Neuronal stem cell (in vitro differentiated cells): Measurements from ENCODE around the gene ATCAY.

Experiments
- DNase-seq: peaks from one replicate; pipeline ENCODE4 v3.0.0-alpha.2; 2013; ENCODE audit warnings: low spot score
- H2AFZ ChIP-seq: one replicate; pipeline ENCODE4 v1.6.1; 2013; ENCODE audit warnings: mild to moderate bottlenecking, low read length, inconsistent platforms
- H2AK5ac ChIP-seq: 2 replicates; pipeline ENCODE4 v1.6.1; 2013; ENCODE audit warnings: low read depth, mild to moderate bottlenecking, inconsistent platforms, low read length, moderate library complexity, mixed read lengths
- H2BK120ac ChIP-seq: 2 replicates; pipeline ENCODE4 v1.6.1; 2013; ENCODE audit warnings: low read depth, mild to moderate bottlenecking, inconsistent platforms, low read length, moderate library complexity, mixed read lengths
- H2BK12ac ChIP-seq: one replicate; pipeline ENCODE4 v1.6.1; 2013; ENCODE audit warnings: low read length, inconsistent platforms
- H2BK15ac ChIP-seq: 2 replicates; pipeline ENCODE4 v1.6.1; 2013; ENCODE audit warnings: mild to moderate bottlenecking, low read length, inconsistent platforms, mixed read lengths
- H2BK5ac ChIP-seq: one replicate; pipeline ENCODE4 v1.6.1; 2013; ENCODE audit warnings: inconsistent platforms, mild to moderate bottlenecking, low read length, moderate library complexity
- H3K14ac ChIP-seq: one replicate; pipeline ENCODE4 v1.6.1; 2013; ENCODE audit warnings: low read length, inconsistent platforms
- H3K18ac ChIP-seq: 2 replicates; pipeline ENCODE4 v1.6.1; 2013; ENCODE audit warnings: low read length, inconsistent platforms
- H3K23ac ChIP-seq: 2 replicates; pipeline ENCODE4 v1.6.1; 2013; ENCODE audit warnings: low read depth, mild to moderate bottlenecking, mixed read lengths, low read length, inconsistent platforms; ENCODE audit not compliant: poor library complexity
- H3K27ac ChIP-seq: replicated peaks from 3 replicates; pipeline ENCODE4 v1.5.1; 2013; ENCODE audit warnings: low read length, inconsistent platforms
- H3K27me3 ChIP-seq, 3 experiments: 2 replicates each; pipeline ENCODE4 v1.6.1; 2013; ENCODE audit warnings: low read length in 3 of 3, mild to moderate bottlenecking in 2 of 3, inconsistent platforms in 1 of 3, low read depth in 1 of 3, mixed read lengths in 1 of 3, moderate library complexity in 1 of 3; ENCODE audit not compliant: control insufficient read depth in 3 of 3, insufficient read depth in 3 of 3
- H3K36me3 ChIP-seq, 2 donors: replicated peaks in 1 of 2; 2 replicates each; pipeline ENCODE4 v1.6.1; 2013; ENCODE audit warnings: low read length in 2 of 2; ENCODE audit not compliant: control insufficient read depth in 2 of 2, insufficient read depth in 2 of 2
- H3K4ac ChIP-seq: 2 replicates; pipeline ENCODE4 v1.6.1; 2013; ENCODE audit warnings: inconsistent platforms, mild to moderate bottlenecking, low read length, moderate library complexity
- H3K4me1 ChIP-seq, 2 donors: 1 replicate in 1 of 2; 2 replicates in 1 of 2; pipeline ENCODE4 v1.6.1; 2013; ENCODE audit warnings: low read length in 2 of 2, low read depth in 1 of 2; ENCODE audit not compliant: control insufficient read depth in 2 of 2, insufficient read depth in 1 of 2
- H3K4me2 ChIP-seq: one replicate; pipeline ENCODE4 v1.6.1; 2013; ENCODE audit warnings: mild to moderate bottlenecking, low read length, inconsistent platforms; ENCODE audit not compliant: insufficient read depth, poor library complexity, severe bottlenecking
- H3K4me3 ChIP-seq, 2 donors: 2 replicates each; pipeline ENCODE4 v1.5.1; 2013; ENCODE audit warnings: low read length in 2 of 2, mild to moderate bottlenecking in 2 of 2, inconsistent platforms in 1 of 2, moderate library complexity in 1 of 2
- H3K79me1 ChIP-seq: one replicate; pipeline ENCODE4 v1.6.1; 2013; ENCODE audit warnings: low read depth, mild to moderate bottlenecking, inconsistent platforms, low read length, moderate library complexity
- H3K9ac ChIP-seq: one replicate; pipeline ENCODE4 v1.6.1; 2013; ENCODE audit warnings: mild to moderate bottlenecking, low read depth, low read length, inconsistent platforms; ENCODE audit not compliant: poor library complexity
- H3K9me3 ChIP-seq, 2 donors: replicated peaks in 1 of 2; 2 replicates each; pipeline versions ENCODE3 to v1.6.1; 2013; ENCODE audit warnings: low read length in 2 of 2, mild to moderate bottlenecking in 2 of 2, inconsistent platforms in 1 of 2, low read depth in 1 of 2, mixed read lengths in 1 of 2, moderate library complexity in 1 of 2; ENCODE audit not compliant: control insufficient read depth in 2 of 2, insufficient read depth in 1 of 2
- H4K8ac ChIP-seq: one replicate; pipeline ENCODE4 v1.6.1; 2013; ENCODE audit warnings: low read depth, mild to moderate bottlenecking, inconsistent platforms, low read length, moderate library complexity
- H4K91ac ChIP-seq: one replicate; pipeline ENCODE4 v1.6.1; 2013; ENCODE audit warnings: low read length, low read depth, mild to moderate bottlenecking, inconsistent platforms; ENCODE audit not compliant: poor library complexity
- WGBS, 2 donors: extraction: QIAGEN DNeasy Blood & Tissue Kit; methylation state at CpG; one replicate each; pipeline ENCODE4 v1.1.7; 2013; ENCODE audit warnings: missing lambda C conversion rate in 2 of 2, mixed read lengths in 1 of 2; ENCODE audit not compliant: insufficient read length in 2 of 2, insufficient replicate concordance in 1 of 2; ENCODE audit errors: extremely low coverage in 2 of 2; 5-methylcytosine and 5-hydroxymethylcytosine counted together

Gene ATCAY

DNA sequence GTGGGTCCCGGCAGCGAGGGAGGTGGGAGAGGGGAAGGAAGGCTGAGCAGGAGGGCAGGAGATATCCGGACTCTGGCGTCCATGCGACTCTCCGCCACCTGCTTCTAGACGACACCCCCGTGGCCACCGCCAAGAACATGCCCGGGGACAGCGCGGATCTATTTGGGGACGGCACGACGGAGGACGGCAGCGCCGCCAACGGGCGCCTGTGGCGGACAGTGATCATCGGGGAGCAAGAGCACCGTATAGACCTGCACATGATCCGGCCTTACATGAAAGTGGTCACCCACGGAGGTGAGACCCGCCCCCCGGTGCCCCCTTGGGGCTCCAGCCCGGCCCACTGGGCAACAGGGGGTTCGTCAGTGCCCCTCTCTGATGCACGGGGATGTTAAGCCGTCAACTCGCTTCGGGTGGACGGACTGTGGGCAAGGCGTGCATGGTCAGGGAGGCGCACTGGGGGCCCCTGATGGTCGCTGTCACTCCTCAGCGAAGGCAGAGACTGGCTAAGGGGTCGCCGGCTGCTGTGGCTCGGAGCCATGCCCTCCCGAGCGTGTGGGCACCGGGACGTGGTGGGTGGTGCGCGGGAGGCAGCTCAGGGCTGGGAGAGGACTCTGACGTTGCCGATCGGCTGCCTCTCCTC, 27.3 kb downstream of the ATCAY start:
- Histone ChIP-seq H2BK5ac (peak overlapping the region; percentile 24), H3K79me1 (no peaks in the 10 kb centered on the region)

DNA sequence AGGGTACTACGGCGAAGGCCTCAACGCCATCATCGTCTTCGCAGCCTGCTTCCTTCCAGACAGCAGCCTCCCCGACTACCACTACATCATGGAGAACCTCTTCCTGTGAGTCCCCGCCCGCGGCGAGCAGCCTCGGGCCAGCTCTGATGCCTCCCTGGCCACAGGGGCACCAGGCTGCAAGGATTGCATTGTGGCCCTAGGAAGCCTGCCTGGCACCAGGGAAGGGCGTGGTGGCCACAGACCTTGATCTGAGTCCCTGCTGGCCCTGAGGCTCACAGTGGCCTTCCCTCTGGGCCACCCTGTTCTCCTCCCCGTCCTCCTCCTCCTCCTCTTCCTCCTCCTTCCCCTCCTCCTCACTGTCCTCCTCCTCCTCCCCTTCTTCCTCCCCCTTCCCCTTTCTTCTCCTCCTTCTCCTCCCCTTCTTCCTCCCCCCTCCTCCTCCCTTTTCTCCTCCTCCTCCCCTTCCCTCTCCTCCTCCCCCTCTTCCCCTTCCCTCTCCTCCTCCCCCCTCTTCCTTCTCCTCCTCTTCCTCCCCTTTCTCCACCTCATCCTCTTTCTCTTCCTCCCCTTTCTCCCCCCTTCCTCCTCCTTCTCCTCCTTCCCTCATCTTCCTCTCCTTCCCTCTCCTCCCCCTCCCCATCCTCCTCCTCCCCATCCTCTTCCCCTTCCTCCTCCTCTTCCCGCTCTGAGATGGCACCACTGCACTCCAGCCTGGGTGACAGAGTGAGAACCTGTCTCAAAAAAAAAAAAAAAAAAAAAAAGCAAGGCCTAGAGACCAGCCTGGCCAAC, 28.0 kb downstream of the ATCAY start:
- no peak overlapping the region for H2BK120ac ChIP-seq
- no CpG with 5 or more reads among the region's 14 CpGs for WGBS, 2 donors
- no peak overlapping the region for H3K27ac ChIP-seq
- H3K4me1 ChIP-seq, result no peaks in the 10 kb centered on the region
- H3K14ac ChIP-seq, result no peak overlapping the region
- DNase-seq, result no peak
- peaks cover 14 to 15% of the 10 kb centered on the region in 2 donors for H3K9me3 ChIP-seq
- H3K27me3 ChIP-seq, result no peaks in the 10 kb centered on the region
- no peak overlapping the region for H4K8ac ChIP-seq
- H3K4ac ChIP-seq, result no peak overlapping the region
- H3K18ac ChIP-seq, result no peak overlapping the region
- H2BK5ac ChIP-seq, result no peak overlapping the region
- H3K4me3 ChIP-seq, result no peak overlapping the region
- peak overlapping the region; percentile 85 for H3K23ac ChIP-seq
- H3K4me2 ChIP-seq, result no peak overlapping the region
- no peaks in the 10 kb centered on the region for H3K79me1 ChIP-seq
- peak overlapping the region; percentile 60 for H3K9ac ChIP-seq
- no peak overlapping the region for H2AFZ ChIP-seq
- H2BK12ac ChIP-seq, result no peak overlapping the region
- H2BK15ac ChIP-seq, result no peak overlapping the region
- no peak overlapping the region for H4K91ac ChIP-seq
- no peak overlapping the region for H2AK5ac ChIP-seq
- H3K36me3 ChIP-seq, result peaks cover 30% of the 10 kb centered on the region in 2 donors

More for the DNA sequence above, 27.3 kb downstream of the ATCAY start:
- DNase-seq, result no peak
- peaks cover 30 to 32% of the 10 kb centered on the region in 2 donors for H3K36me3 ChIP-seq
- no peak overlapping the region for H4K8ac ChIP-seq
- no peak overlapping the region for H2BK15ac ChIP-seq
- peak overlapping the region; percentile 85 for H3K23ac ChIP-seq
- no CpG with 5 or more reads among the region's 50 CpGs for whole genome bisulfite sequencing, 2 donors
- no peak overlapping the region for H4K91ac ChIP-seq
- H3K9me3 ChIP-seq, result peaks cover 14 to 15% of the 10 kb centered on the region in 2 donors
- H3K9ac ChIP-seq, result no peak overlapping the region
- peak overlapping the region; percentile 38 for H3K14ac ChIP-seq
- no peak overlapping the region for H2AFZ ChIP-seq
- no peak overlapping the region for H2BK120ac ChIP-seq
- H3K4me2 ChIP-seq, result no peak overlapping the region
- no peaks in the 10 kb centered on the region for H3K27me3 ChIP-seq
- H3K18ac ChIP-seq, result no peak overlapping the region
- no peak overlapping the region for H3K4ac ChIP-seq
- H2BK12ac ChIP-seq, result no peak overlapping the region
- H2AK5ac ChIP-seq, result peak overlapping the region; percentile 37
- no peaks in the 10 kb centered on the region for H3K4me1 ChIP-seq
- H3K4me3 ChIP-seq, result no peak overlapping the region
- no peak overlapping the region for H3K27ac ChIP-seq

DNA sequence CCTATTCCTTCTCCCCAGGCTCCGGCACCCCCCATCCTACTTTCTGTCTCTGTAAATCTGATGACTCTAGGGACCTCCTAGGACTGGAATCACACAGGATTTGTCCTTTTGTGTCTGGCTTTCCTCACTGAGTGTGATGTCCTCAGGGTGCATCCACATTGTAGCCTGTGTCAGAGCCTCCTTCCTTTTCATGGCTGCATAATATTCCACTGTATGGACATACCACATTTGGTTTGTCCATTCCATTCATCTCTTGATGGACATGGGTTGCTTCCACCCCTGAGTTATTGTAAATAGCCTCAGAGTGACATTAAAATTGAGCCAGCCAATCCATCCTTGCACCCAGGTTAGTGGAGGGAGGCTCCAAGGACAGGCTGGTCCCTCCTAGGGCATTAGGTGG, 29.6 kb downstream of the ATCAY start:
- no peak overlapping the region for H2BK5ac ChIP-seq
- H2BK12ac ChIP-seq, result no peak overlapping the region
- H4K91ac ChIP-seq, result no peak overlapping the region
- no peak for DNase-seq
- no peak overlapping the region for H4K8ac ChIP-seq
- no peak overlapping the region for H3K4me2 ChIP-seq
- WGBS, 2 donors, result no CpG with 5 or more reads among the region's 1 CpG
- H3K4ac ChIP-seq, result no peak overlapping the region
- H2BK120ac ChIP-seq, result no peak overlapping the region
- H3K36me3 ChIP-seq, result peaks cover 30% of the 10 kb centered on the region in 2 donors
- no peak overlapping the region for H3K9ac ChIP-seq
- no peaks in the 10 kb centered on the region for H3K79me1 ChIP-seq
- H3K27ac ChIP-seq, result no peak overlapping the region
- H3K9me3 ChIP-seq, result peaks cover 14 to 15% of the 10 kb centered on the region in 2 donors
- H2BK15ac ChIP-seq, result no peak overlapping the region
- no peaks in the 10 kb centered on the region for H3K27me3 ChIP-seq
- H2AK5ac ChIP-seq, result no peak overlapping the region
- H3K14ac ChIP-seq, result no peak overlapping the region
- H3K4me1 ChIP-seq, result no peaks in the 10 kb centered on the region
- no peak overlapping the region for H3K4me3 ChIP-seq
- no peak overlapping the region for H3K18ac ChIP-seq
- H2AFZ ChIP-seq, result no peak overlapping the region
- no peak overlapping the region for H3K23ac ChIP-seq

DNA sequence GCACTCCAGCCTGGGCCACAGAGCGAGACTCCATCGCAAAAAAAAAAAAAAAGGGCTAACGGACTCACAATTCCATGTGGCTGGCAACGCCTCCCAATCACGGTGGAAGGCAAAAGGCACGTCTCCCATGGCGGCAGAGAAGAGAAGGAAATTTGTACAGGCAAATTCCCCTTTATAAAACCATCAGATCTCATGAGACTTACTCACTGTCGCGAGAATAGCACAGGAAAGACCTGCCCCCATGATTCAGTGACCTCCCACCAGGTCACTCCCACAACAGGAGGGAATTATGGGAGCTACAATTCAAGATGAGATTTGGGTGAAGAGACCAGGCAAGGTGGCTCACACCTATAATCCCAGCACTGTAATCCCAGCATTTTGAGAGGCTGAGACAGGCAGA, 33.7 kb downstream of the ATCAY start:
- Histone ChIP-seq H3K23ac (no peak overlapping the region), H3K4me2 (no peak overlapping the region), H2BK5ac (no peak overlapping the region), H3K4me1 (no peaks in the 10 kb centered on the region), H4K91ac (no peak overlapping the region), H3K79me1 (no peaks in the 10 kb centered on the region), H3K4ac (no peak overlapping the region), H3K4me3 (no peak overlapping the region), H3K9me3 (peaks cover 17 to 18% of the 10 kb centered on the region in 2 donors), H2BK120ac (no peak overlapping the region), H3K18ac (no peak overlapping the region), H3K27ac (no peak overlapping the region), H2BK15ac (no peak overlapping the region), H3K9ac (no peak overlapping the region), H4K8ac (no peak overlapping the region), H3K14ac (no peak overlapping the region), H2AFZ (no peak overlapping the region), H3K36me3 (peaks cover 22 to 25% of the 10 kb centered on the region in 2 donors), H2BK12ac (no peak overlapping the region), H2AK5ac (no peak overlapping the region), H3K27me3 (no peaks in the 10 kb centered on the region)
- no peak for DNase-seq
- no CpG with 5 or more reads among the region's 9 CpGs for WGBS, 2 donors
